Common myeloid progenitor, CD34-positive (primary cell): ENCODE data around the gene SLC44A4.

Source experiments
- CTCF ChIA-PET: fragments of 350-600 bp; sonication (Branson Sonifier 250); formaldehyde crosslinking; loops from one replicate; lab custom pipeline; 2021; ENCODE audit warnings: antibody characterized with exemption; lab: Charles Lee
- POLR2A ChIA-PET: fragments of 350-600 bp; sonication (Branson Sonifier 250); formaldehyde crosslinking; loops from one replicate; lab custom pipeline; 2021; ENCODE audit warnings: antibody characterized with exemption; lab: Charles Lee
- DNase-seq, 3 donors: peaks; one replicate each; pipeline versions ENCODE4 v3.0.0 to v3.0.0-alpha.2; 2013
- H3K27ac ChIP-seq, 2 experiments: 1 replicate in 1 of 2; 2 replicates in 1 of 2; pipeline ENCODE4 v1.7.0; 2013; ENCODE audit warnings: inconsistent platforms in 2 of 2, low read length in 2 of 2, mild to moderate bottlenecking in 2 of 2, low read depth in 1 of 2, moderate library complexity in 1 of 2; ENCODE audit not compliant: severe bottlenecking in 2 of 2, insufficient read depth in 1 of 2, poor library complexity in 1 of 2
- H3K27me3 ChIP-seq, 5 experiments: replicated peaks in 2 of 5; 1 replicate in 3 of 5; 2 replicates in 2 of 5; pipeline versions ENCODE4 v1.6.1 to v1.7.0; 2013; ENCODE audit warnings: low read length in 4 of 5, mild to moderate bottlenecking in 2 of 5, moderate library complexity in 2 of 5, inconsistent platforms in 1 of 5; ENCODE audit not compliant: insufficient read depth in 5 of 5, control insufficient read depth in 4 of 5
- H3K36me3 ChIP-seq, 4 experiments: 1 replicate in 2 of 4; 2 replicates in 2 of 4; pipeline versions ENCODE4 v1.6.1 to v1.7.0; 2013; ENCODE audit warnings: low read length in 3 of 4, control low read depth in 1 of 4, mild to moderate bottlenecking in 1 of 4; ENCODE audit not compliant: control insufficient read depth in 4 of 4, insufficient read depth in 4 of 4
- H3K4me1 ChIP-seq, 4 experiments: 1 replicate in 3 of 4; 2 replicates in 1 of 4; pipeline versions ENCODE4 v1.6.1 to v1.7.1; 2013; ENCODE audit warnings: low read length in 3 of 4, mild to moderate bottlenecking in 3 of 4, control low read depth in 1 of 4, inconsistent platforms in 1 of 4, moderate library complexity in 1 of 4; ENCODE audit not compliant: control insufficient read depth in 4 of 4, insufficient read depth in 4 of 4; ENCODE audit errors: control extremely low read depth in 1 of 4
- H3K4me3 ChIP-seq, 7 experiments: 1 replicate in 4 of 7; 2 replicates in 3 of 7; pipeline versions ENCODE4 v1.5.1 to v1.7.0; 2013; ENCODE audit warnings: mild to moderate bottlenecking in 7 of 7, low read length in 6 of 7, moderate library complexity in 6 of 7, inconsistent platforms in 2 of 7, low read depth in 2 of 7, control low read depth in 1 of 7; ENCODE audit not compliant: insufficient read depth in 4 of 7, control insufficient read depth in 1 of 7; ENCODE audit errors: extremely low read depth in 1 of 7
- H3K9me3 ChIP-seq, 5 experiments: 1 replicate in 4 of 5; 2 replicates in 1 of 5; pipeline versions ENCODE4 v1.6.1 to v1.7.1; 2013; ENCODE audit warnings: low read length in 4 of 5, mild to moderate bottlenecking in 2 of 5, inconsistent platforms in 1 of 5, low read depth in 1 of 5, moderate library complexity in 1 of 5; ENCODE audit not compliant: control insufficient read depth in 4 of 5, insufficient read depth in 2 of 5; ENCODE audit errors: control extremely low read depth in 1 of 5
- WGBS: methylation state at CpG from one replicate; pipeline ENCODE4 v1.1.5; 2013; ENCODE audit not compliant: insufficient coverage; 5-methylcytosine and 5-hydroxymethylcytosine counted together

SLC44A4 gene

GRCh38 chr6:31881136-31881859 lies 2.5 kb upstream of the SLC44A4 start:
- ChIA-PET CTCF (interaction anchor here (2.0 to 3.0 kb wide), 2 partner anchors 8 to 9 kb away, joined by 8 to 11 read pairs; no protein-coding TSS in a partner anchor), POLR2A (no interaction called here)
- H3K9me3 ChIP-seq, result no peaks in the 10 kb centered on the region
- no peak overlapping the region for H3K4me3 ChIP-seq
- DNase-seq, result no peak
- 99% methylated on average over 8 of the region's 9 CpGs for WGBS
- no peaks in the 10 kb centered on the region for H3K4me1 ChIP-seq
- H3K36me3 ChIP-seq, result peaks cover 5 to 62% (median 52%) of the 10 kb centered on the region in 4 experiments
- H3K27ac ChIP-seq, result no peak overlapping the region
- no peaks in the 10 kb centered on the region for H3K27me3 ChIP-seq

DNA sequence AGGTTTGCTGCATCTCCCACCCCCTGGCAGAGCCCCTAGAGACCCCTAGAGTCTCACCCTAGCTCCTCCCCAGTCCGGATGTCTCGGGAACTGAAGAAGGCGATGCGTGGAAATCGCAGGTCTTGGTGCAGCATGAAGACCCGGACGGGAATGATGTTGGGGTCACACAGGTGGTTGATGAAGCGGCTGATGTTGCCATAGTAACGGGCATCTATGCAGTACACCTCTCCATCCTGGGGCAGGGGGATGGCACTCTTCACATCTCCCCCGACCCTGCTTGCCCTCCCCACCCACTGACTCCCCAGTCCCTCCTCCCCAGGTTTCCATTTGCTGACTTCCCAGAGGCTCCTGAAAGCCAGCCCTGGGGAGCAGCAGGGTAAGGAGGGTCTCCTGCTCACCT lies 1.8 kb upstream of the SLC44A4 start:
- CTCF ChIA-PET, result interaction anchor here (2.0 kb wide), 1 partner anchor 9 kb away, joined by 8 read pairs; no protein-coding TSS in a partner anchor
- H3K36me3 ChIP-seq, result peaks cover 5 to 57% (median 48%) of the 10 kb centered on the region in 4 experiments

GRCh38 chr6:31879901-31880300 lies 1.1 kb upstream of the SLC44A4 start:
- Histone ChIP-seq H3K27me3 (no peaks in the 10 kb centered on the region), H3K4me1 (peaks cover 0 to 2% (median 0%) of the 10 kb centered on the region in 4 experiments), H3K27ac (no peak overlapping the region), H3K4me3 (no peak overlapping the region), H3K36me3 (peaks cover 5 to 52% (median 46%) of the 10 kb centered on the region in 4 experiments), H3K9me3 (no peaks in the 10 kb centered on the region)
- no peak for DNase-seq
- POLR2A ChIA-PET, result no interaction called here
- 97% methylated on average over 10 of the region's 10 CpGs for WGBS
- CTCF ChIA-PET, result interaction anchor here (2.0 kb wide), 1 partner anchor 9 kb away, joined by 8 read pairs; no protein-coding TSS in a partner anchor

More for the DNA sequence above, 1.8 kb upstream of the SLC44A4 start:
- Histone ChIP-seq H3K4me1 (peaks cover 0 to 2% (median 0%) of the 10 kb centered on the region in 4 experiments), H3K27ac (no peak overlapping the region), H3K4me3 (no peak overlapping the region), H3K9me3 (no peaks in the 10 kb centered on the region), H3K27me3 (no peaks in the 10 kb centered on the region)
- no peak for DNase-seq
- WGBS, result 95% methylated on average over 10 of the region's 10 CpGs
- POLR2A ChIA-PET, result no interaction called here

GRCh38 chr6:31879143-31879542 lies 346 bp upstream of the SLC44A4 start:
- Histone ChIP-seq H3K36me3 (peaks cover 5 to 45% (median 41%) of the 10 kb centered on the region in 4 experiments), H3K4me1 (peaks cover 0 to 2% (median 0%) of the 10 kb centered on the region in 4 experiments), H3K27ac (no peak overlapping the region), H3K4me3 (no peak overlapping the region), H3K9me3 (no peaks in the 10 kb centered on the region), H3K27me3 (no peaks in the 10 kb centered on the region)
- CTCF ChIA-PET, result interaction anchor here (2.0 kb wide), 1 partner anchor 10 kb away, joined by 8 read pairs; no protein-coding TSS in a partner anchor
- no peak for DNase-seq
- POLR2A ChIA-PET, result no interaction called here
- 81% methylated on average over 12 of the region's 13 CpGs for WGBS

GRCh38 chr6:31878222-31878621 lies 575 bp downstream of the SLC44A4 start:
- Histone ChIP-seq H3K4me1 (peaks cover 0 to 2% (median 0%) of the 10 kb centered on the region in 4 experiments), H3K27me3 (no peaks in the 10 kb centered on the region), H3K4me3 (no peak overlapping the region), H3K27ac (no peak overlapping the region), H3K36me3 (peaks cover 5 to 36% (median 34%) of the 10 kb centered on the region in 4 experiments), H3K9me3 (no peaks in the 10 kb centered on the region)
- no CpG with 5 or more reads among the region's 3 CpGs for WGBS
- POLR2A ChIA-PET, result no interaction called here
- no peak for DNase-seq
- CTCF ChIA-PET, result interaction anchor here (0.6 kb wide), 1 partner anchor 29 kb away, joined by 3 read pairs; no protein-coding TSS in a partner anchor

DNA sequence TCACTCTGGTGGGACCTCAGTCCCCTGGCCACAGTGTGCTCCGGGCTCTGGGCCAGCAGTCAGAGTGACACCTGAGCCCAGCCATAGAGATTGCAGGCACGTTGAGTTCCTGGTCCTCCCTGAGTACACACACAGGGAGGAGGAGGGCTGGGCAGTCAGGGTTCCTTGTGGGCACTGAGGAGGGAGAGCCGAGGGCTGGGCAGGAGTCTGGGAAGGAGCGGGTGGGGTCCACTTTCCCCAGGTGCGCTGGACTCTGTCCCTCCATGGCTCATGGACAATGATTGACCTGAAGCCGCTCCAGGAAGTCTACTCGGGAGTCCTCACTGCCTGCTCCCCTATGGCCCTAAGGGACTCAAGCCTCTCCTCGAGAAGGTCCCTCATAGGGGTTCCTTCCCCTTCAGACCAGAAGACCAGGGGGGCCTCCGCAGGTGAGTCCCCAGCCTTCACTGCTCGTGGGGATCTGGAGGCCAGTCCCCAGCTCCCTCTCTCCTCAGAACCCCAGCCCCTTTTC lies 1.1 kb downstream of the SLC44A4 start:
- 93% methylated on average over 8 of the region's 10 CpGs for WGBS
- CTCF ChIA-PET, result interaction anchor here (0.6 to 3.0 kb wide), 2 partner anchors 14 to 29 kb away, joined by 3 to 14 read pairs; partner anchors contain the start of gene NEU1
- H3K27ac ChIP-seq, result no peak overlapping the region

More for the DNA sequence above, 1.1 kb downstream of the SLC44A4 start:
- POLR2A ChIA-PET, result no interaction called here
- Histone ChIP-seq H3K36me3 (peaks cover 3 to 30% (median 29%) of the 10 kb centered on the region in 4 experiments), H3K9me3 (no peaks in the 10 kb centered on the region), H3K4me3 (no peak overlapping the region), H3K4me1 (peaks cover 0 to 2% (median 0%) of the 10 kb centered on the region in 4 experiments), H3K27me3 (no peaks in the 10 kb centered on the region)
- DNase-seq, result no peak
